GM12878 (cell line): ENCODE results near the gene CETN1. TPM values are rescaled to one million over a fixed set of nuclear protein-coding genes. Genes with fewer than 3 reads are reported as not detected.

Experiments
- ATAC-seq: fragments of 200-7000 bp; cut with Tn5 transposase; 3 replicates; pipeline ENCODE4 v1.9.1; 2020; ENCODE audit warnings: mild to moderate bottlenecking, moderate library complexity
- BruUV-seq: library from RNA; stranded (reverse); fragments of 400-500 nt; replicated peaks from 2 replicates; lab custom pipeline; 2021; lab: Mats Ljungman, UMichigan
- CTCF ChIA-PET: fragments of 300-600 bp; sonication (Branson Sonifier 250); formaldehyde crosslinking; extraction: SDS; loops from one replicate; lab custom pipeline; 2021; ENCODE audit warnings: inconsistent platforms; lab: Yijun Ruan, JAX
- POLR2A ChIA-PET: fragments of 350-600 bp; formaldehyde crosslinking; extraction: SDS; loops from one replicate; lab custom pipeline; 2021; ENCODE audit warnings: inconsistent platforms; lab: Charles Lee
- RAD21 ChIA-PET: fragments of 300-600 bp; sonication (Branson Sonifier 250); formaldehyde crosslinking; loops from one replicate; lab custom pipeline; 2023; ENCODE audit warnings: antibody characterized with exemption; ENCODE audit not compliant: unreplicated experiment; lab: Charles Lee
- SMC1A ChIA-PET: fragments of 300-600 bp; sonication (Branson Sonifier 250); formaldehyde crosslinking; loops from one replicate; lab custom pipeline; 2023; ENCODE audit not compliant: unreplicated experiment, uncharacterized antibody; lab: Charles Lee
- DNase-seq: peaks from one replicate; pipeline ENCODE4 v3.0.0-alpha.2; 2011; ENCODE audit warnings: low read depth, low spot score
- FAIRE-seq: peaks from 3 replicates; lab custom pipeline; 2011; peaks lifted over from hg19 to GRCh38; lab: Jason Lieb, UNC
- H2AFZ ChIP-seq: 2 replicates; pipeline ENCODE4 v1.6.0; 2011; ENCODE audit warnings: low read depth, low read length, control low read depth; ENCODE audit not compliant: control insufficient read depth
- H3K27ac ChIP-seq: 2 replicates; pipeline ENCODE4 v1.5.1; 2011; ENCODE audit warnings: control low read depth; ENCODE audit not compliant: control insufficient read depth, insufficient read depth
- H3K27me3 ChIP-seq, 2 experiments: replicated peaks in 1 of 2; 2 replicates each; pipeline versions ENCODE4 v1.6.0 to v1.6.1; 2011; ENCODE audit warnings: low read length in 1 of 2; ENCODE audit not compliant: control insufficient read depth in 2 of 2, insufficient read depth in 2 of 2
- H3K36me3 ChIP-seq, 2 experiments: 2 replicates each; pipeline ENCODE4 v1.5.1; 2011; ENCODE audit warnings: low read length in 1 of 2; ENCODE audit not compliant: control insufficient read depth in 2 of 2, insufficient read depth in 2 of 2
- H3K4me1 ChIP-seq: 2 replicates; pipeline ENCODE4 v1.6.1; 2011; ENCODE audit warnings: mild to moderate bottlenecking, low read length, moderate library complexity, mixed read lengths; ENCODE audit not compliant: control insufficient read depth, insufficient read depth
- H3K4me2 ChIP-seq: 2 replicates; pipeline ENCODE4 v1.6.0; 2011; ENCODE audit warnings: control low read depth; ENCODE audit not compliant: control insufficient read depth, insufficient read depth
- H3K4me3 ChIP-seq: fragments of 200-600 bp; sonication (generic); 2 replicates; pipeline ENCODE4 v1.5.1; 2016
- H3K79me2 ChIP-seq: 2 replicates; pipeline ENCODE4 v1.6.0; 2011; ENCODE audit warnings: low read length; ENCODE audit not compliant: control insufficient read depth, insufficient read depth
- H3K9ac ChIP-seq: 2 replicates; pipeline ENCODE4 v1.8.0; 2011; ENCODE audit warnings: low read length, control low read depth, mixed read lengths; ENCODE audit not compliant: control insufficient read depth, insufficient read depth
- H3K9me3 ChIP-seq: replicated peaks from 3 replicates; pipeline ENCODE4 v1.5.1; 2011; ENCODE audit warnings: mild to moderate bottlenecking, low read length; ENCODE audit not compliant: control insufficient read depth, insufficient read depth
- H4K20me1 ChIP-seq: 2 replicates; pipeline ENCODE4 v1.6.0; 2011; ENCODE audit not compliant: control insufficient read depth, insufficient read depth
- ASH2L ChIP-seq: fragments of 300-600, 200-600 bp; sonication (generic); IDR thresholded peaks from 2 replicates; pipeline ENCODE4 v1.6.1; 2017; ENCODE audit warnings: low read depth, mild to moderate bottlenecking, borderline replicate concordance
- GATAD2B ChIP-seq: fragments of 450-650 bp; conservative IDR thresholded peaks from 2 replicates; pipeline ENCODE4 v1.6.1; 2017; ENCODE audit warnings: low read depth, mild to moderate bottlenecking, moderate library complexity
- IKZF2 ChIP-seq, 2 experiments: fragments of 450-650 bp; IDR thresholded peaks; 2 replicates each; pipeline ENCODE4 v1.6.1; 2017; ENCODE audit warnings: mild to moderate bottlenecking in 2 of 2, moderate library complexity in 2 of 2
- IRF4 ChIP-seq: IDR thresholded peaks from 2 replicates; pipeline ENCODE4 v1.6.1; 2011; ENCODE audit warnings: low read depth, low read length
- JUND ChIP-seq: IDR thresholded peaks from 2 replicates; pipeline ENCODE4 v1.6.1; 2012; ENCODE audit warnings: low read depth, mild to moderate bottlenecking, low read length, improper control_type of control experiment, moderate library complexity
- NR2F1 ChIP-seq: fragments of 450-650 bp; conservative IDR thresholded peaks from 2 replicates; pipeline ENCODE4 v1.6.1; 2017; ENCODE audit warnings: mild to moderate bottlenecking
- SIN3A ChIP-seq: IDR thresholded peaks from 2 replicates; pipeline ENCODE4 v1.6.1; 2012; ENCODE audit warnings: low read depth, low read length, improper control_type of control experiment
- SMAD5 ChIP-seq: IDR thresholded peaks from 2 replicates; pipeline ENCODE4 v1.6.1; 2016; ENCODE audit warnings: antibody characterized with exemption, low read depth
- SMC3 ChIP-seq: IDR thresholded peaks from 2 replicates; pipeline ENCODE4 v1.6.1; 2011; ENCODE audit warnings: low read length, improper control_type of control experiment, borderline replicate concordance
- STAT3 ChIP-seq: IDR thresholded peaks from 2 replicates; pipeline ENCODE4 v1.6.1; 2011; ENCODE audit warnings: low read depth, low read length, improper control_type of control experiment
- USF2 ChIP-seq: IDR thresholded peaks from 2 replicates; pipeline ENCODE4 v1.6.1; 2011; ENCODE audit warnings: low read depth, low read length, improper control_type of control experiment, borderline replicate concordance
- YY1 ChIP-seq: IDR thresholded peaks from 2 replicates; pipeline ENCODE4 v1.6.1; 2011; ENCODE audit warnings: low read depth, mild to moderate bottlenecking, low read length
- WGBS: methylation state at CpG from one replicate; pipeline ENCODE4 v1.1.6; 2016; ENCODE audit warnings: low lambda C conversion rate; ENCODE audit not compliant: insufficient replicate concordance, insufficient coverage; ENCODE audit errors: missing lambda C conversion rate; 5-methylcytosine and 5-hydroxymethylcytosine counted together
- in situ Hi-C: fragments of 300-500 bp; cut with MboI; formaldehyde crosslinking; loops from 9 replicates; pipeline ENCODE4 v1.14.3; 2018; ENCODE audit warnings: mixed read lengths
- intact Hi-C: fragments of 100-400 bp; cut with micrococcal nuclease; formaldehyde crosslinking; loops from one replicate; pipeline ENCODE4 v1.14.2; 2022; ENCODE audit not compliant: unreplicated experiment
- polyA plus RNA-seq, 11 experiments: library from polyadenylated mRNA; depleted of rRNA in 4 of 11; unstranded in 6 of 11; stranded (reverse) in 5 of 11; fragments of >200 nt; fragmentation: Nextera tagmentation in 4 of 11; fragmentation: Illumina TruSeq in 1 of 11; extraction: Ambion mirVana in 4 of 11; extraction: Trizol in 1 of 11; gene quantifications; 1 replicate in 1 of 11; 2 replicates in 10 of 11; pipeline versions ENCODE4 v1.2.1 to v1.2.3, GENCODE V29; 2011 to 2016; ENCODE audit warnings: inconsistent platforms in 2 of 11, missing spikeins in 2 of 11, low read depth in 1 of 11
- total RNA-seq, 4 experiments: library from RNA; depleted of rRNA in 3 of 4; stranded (reverse); fragments of >200 nt in 3 of 4; fragmentation: Illumina TruSeq in 1 of 4; extraction: Trizol in 1 of 4; gene quantifications; 2 replicates each; pipeline versions ENCODE4 v1.2.1 to v1.2.3, GENCODE V29; 2013 to 2021
- TF ChIP-seq, protein P1 (sequence below): IDR thresholded peaks from 2 replicates; pipeline ENCODE4 v1.6.1; 2011; ENCODE audit warnings: borderline replicate concordance, low read depth, mild to moderate bottlenecking, moderate library complexity, mixed read lengths, low read length; ENCODE audit not compliant: insufficient read depth; ENCODE audit errors: extremely low read length
- TF ChIP-seq, protein P2 (sequence below): fragments of 450-650 bp; IDR thresholded peaks from 2 replicates; pipeline ENCODE4 v1.6.1; 2017; ENCODE audit warnings: low read depth, mild to moderate bottlenecking, moderate library complexity
- TF ChIP-seq, protein P3 (sequence below): fragments of 450-650 bp; IDR thresholded peaks from 2 replicates; pipeline ENCODE4 v1.6.1; 2017; ENCODE audit warnings: mild to moderate bottlenecking
- TF ChIP-seq, protein P4 (sequence below): IDR thresholded peaks from 2 replicates; pipeline ENCODE4 v1.6.1; 2011; ENCODE audit warnings: low read depth, mild to moderate bottlenecking, low read length, moderate library complexity, borderline replicate concordance; ENCODE audit errors: extremely low read depth

Gene CETN1
- total and polyA plus RNA-seq, 10 of the 15 experiments (the other 5 are each of a cell fraction or from before 2014, with no cell fraction given): not detected

DNA sequence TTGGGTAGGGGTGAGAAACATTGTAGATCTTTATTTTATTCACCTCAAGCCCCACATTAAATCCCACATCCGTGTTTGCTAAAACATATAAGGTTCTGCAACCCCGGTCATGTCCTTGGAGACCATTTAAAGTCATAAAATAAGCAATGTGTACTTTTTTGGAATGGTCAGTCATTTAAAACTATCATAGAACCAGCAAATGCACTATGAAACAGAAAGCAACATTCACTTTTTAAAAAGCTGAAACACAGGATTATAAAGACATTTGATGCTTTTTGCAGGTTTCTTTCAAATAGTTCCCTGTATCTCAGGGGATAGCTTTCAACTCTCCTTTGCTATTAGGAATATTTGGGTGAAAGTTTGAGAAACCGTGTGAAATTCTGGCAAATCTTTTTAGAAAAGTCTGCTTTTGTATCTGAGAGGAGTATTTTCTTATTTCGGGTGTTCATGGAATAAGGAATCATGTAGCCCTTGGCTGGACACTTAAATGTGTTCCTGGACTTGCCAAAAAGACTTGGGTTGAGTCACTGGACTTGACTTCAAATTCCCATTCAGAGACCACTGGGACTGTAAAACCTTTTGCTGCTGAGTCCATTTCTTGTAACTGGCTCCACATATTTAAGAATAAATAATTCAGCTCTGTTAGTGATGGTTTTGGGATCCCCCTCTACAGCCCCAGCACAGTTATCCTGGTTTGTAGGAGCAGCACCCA lies 5.9 kb upstream of the CETN1 start:
- ChIA-PET POLR2A (no interaction called here), RAD21 (no interaction called here), CTCF (no interaction called here), SMC1A (no interaction called here)
- Histone ChIP-seq H3K27me3 (peaks cover 0 to 2% of the 10 kb centered on the region in 2 experiments; a peak in 2 of 4 replicates), H3K4me1 (no peaks in the 10 kb centered on the region), H3K27ac (no peak overlapping the region), H3K9ac (no peak overlapping the region), H2AFZ (no peak overlapping the region), H3K4me3 (no peak overlapping the region), H4K20me1 (no peaks in the 10 kb centered on the region), H3K9me3 (no peaks in the 10 kb centered on the region), H3K4me2 (no peak overlapping the region), H3K36me3 (no peaks in the 10 kb centered on the region), H3K79me2 (no peaks in the 10 kb centered on the region)
- DNase-seq (no peak), ATAC-seq (no peak), FAIRE-seq (no peak)
- WGBS: 13% methylated on average over 4 of the region's 4 CpGs
- no peak for TF ChIP-seq NR2F1
- TF ChIP-seq, protein P1, sequence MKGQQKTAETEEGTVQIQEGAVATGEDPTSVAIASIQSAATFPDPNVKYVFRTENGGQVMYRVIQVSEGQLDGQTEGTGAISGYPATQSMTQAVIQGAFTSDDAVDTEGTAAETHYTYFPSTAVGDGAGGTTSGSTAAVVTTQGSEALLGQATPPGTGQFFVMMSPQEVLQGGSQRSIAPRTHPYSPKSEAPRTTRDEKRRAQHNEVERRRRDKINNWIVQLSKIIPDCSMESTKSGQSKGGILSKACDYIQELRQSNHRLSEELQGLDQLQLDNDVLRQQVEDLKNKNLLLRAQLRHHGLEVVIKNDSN: no peak
- TF ChIP-seq ASH2L: no peak
- no peak for TF ChIP-seq YY1
- TF ChIP-seq JUND: no peak
- TF ChIP-seq SMC3: no peak
- TF ChIP-seq SIN3A: no peak
- TF ChIP-seq USF2: no peak
- TF ChIP-seq, protein P2, sequence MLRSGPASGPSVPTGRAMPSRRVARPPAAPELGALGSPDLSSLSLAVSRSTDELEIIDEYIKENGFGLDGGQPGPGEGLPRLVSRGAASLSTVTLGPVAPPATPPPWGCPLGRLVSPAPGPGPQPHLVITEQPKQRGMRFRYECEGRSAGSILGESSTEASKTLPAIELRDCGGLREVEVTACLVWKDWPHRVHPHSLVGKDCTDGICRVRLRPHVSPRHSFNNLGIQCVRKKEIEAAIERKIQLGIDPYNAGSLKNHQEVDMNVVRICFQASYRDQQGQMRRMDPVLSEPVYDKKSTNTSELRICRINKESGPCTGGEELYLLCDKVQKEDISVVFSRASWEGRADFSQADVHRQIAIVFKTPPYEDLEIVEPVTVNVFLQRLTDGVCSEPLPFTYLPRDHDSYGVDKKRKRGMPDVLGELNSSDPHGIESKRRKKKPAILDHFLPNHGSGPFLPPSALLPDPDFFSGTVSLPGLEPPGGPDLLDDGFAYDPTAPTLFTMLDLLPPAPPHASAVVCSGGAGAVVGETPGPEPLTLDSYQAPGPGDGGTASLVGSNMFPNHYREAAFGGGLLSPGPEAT: no peak
- TF ChIP-seq IRF4: no peak
- TF ChIP-seq, protein P3, sequence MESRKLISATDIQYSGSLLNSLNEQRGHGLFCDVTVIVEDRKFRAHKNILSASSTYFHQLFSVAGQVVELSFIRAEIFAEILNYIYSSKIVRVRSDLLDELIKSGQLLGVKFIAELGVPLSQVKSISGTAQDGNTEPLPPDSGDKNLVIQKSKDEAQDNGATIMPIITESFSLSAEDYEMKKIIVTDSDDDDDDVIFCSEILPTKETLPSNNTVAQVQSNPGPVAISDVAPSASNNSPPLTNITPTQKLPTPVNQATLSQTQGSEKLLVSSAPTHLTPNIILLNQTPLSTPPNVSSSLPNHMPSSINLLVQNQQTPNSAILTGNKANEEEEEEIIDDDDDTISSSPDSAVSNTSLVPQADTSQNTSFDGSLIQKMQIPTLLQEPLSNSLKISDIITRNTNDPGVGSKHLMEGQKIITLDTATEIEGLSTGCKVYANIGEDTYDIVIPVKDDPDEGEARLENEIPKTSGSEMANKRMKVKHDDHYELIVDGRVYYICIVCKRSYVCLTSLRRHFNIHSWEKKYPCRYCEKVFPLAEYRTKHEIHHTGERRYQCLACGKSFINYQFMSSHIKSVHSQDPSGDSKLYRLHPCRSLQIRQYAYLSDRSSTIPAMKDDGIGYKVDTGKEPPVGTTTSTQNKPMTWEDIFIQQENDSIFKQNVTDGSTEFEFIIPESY: no peak
- TF ChIP-seq SMAD5: no peak
- no peak for TF ChIP-seq GATAD2B
- no peak for TF ChIP-seq IKZF2 (IDR thresholded peaks at IDR 0.05)
- TF ChIP-seq STAT3: no peak
- TF ChIP-seq, protein P4, sequence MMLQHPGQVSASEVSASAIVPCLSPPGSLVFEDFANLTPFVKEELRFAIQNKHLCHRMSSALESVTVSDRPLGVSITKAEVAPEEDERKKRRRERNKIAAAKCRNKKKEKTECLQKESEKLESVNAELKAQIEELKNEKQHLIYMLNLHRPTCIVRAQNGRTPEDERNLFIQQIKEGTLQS: no peak
- in situ Hi-C loops (no loop called here), intact Hi-C loops (no loop called here)
- BruUV-seq: no TSS peak
